HCT116 (cell line): ENCODE measurements around the gene ADAMTSL5. TPM values are rescaled to one million over a fixed set of nuclear protein-coding genes. Genes with fewer than 3 reads are reported as not detected.

Experiments used
- ATAC-seq: fragments of 200-7000 bp; cut with Tn5 transposase; 2 replicates; pipeline ENCODE4 v1.9.1; 2020; ENCODE audit warnings: mild to moderate bottlenecking, moderate library complexity
- BruUV-seq: library from RNA; stranded (reverse); fragments of 400-500 nt; replicated peaks from 2 replicates; lab custom pipeline; 2021; lab: Mats Ljungman, UMichigan
- CTCF ChIA-PET: fragments of 300-600 bp; sonication (Branson Sonifier 250); formaldehyde crosslinking; loops from one replicate; lab custom pipeline; 2021; ENCODE audit warnings: antibody characterized with exemption; lab: Charles Lee
- POLR2A ChIA-PET: fragments of 300-600, 350-600 bp; sonication (Branson Sonifier 250); formaldehyde crosslinking; loops from one replicate; lab custom pipeline; 2021; ENCODE audit warnings: antibody characterized with exemption; lab: Charles Lee
- RAD21 ChIA-PET, 2 experiments: fragments of 300-600 bp; sonication (Branson Sonifier 250); formaldehyde crosslinking; loops; one replicate each; lab custom pipeline; 2023; ENCODE audit warnings: low total read pairs in 2 of 2; ENCODE audit not compliant: uncharacterized antibody in 2 of 2, unreplicated experiment in 2 of 2, low non-redundant PET in 1 of 2; lab: Charles Lee
- DNase-seq: peaks from one replicate; pipeline ENCODE4 v3.0.0-alpha.2; 2010; ENCODE audit warnings: low read depth, low spot score
- H2AFZ ChIP-seq: fragments of 200-600 bp; shearing (Covaris generic), sonication (generic); 2 replicates; pipeline ENCODE4 v1.6.1; 2017; ENCODE audit warnings: low read depth, mixed run types, mixed read lengths, antibody characterized with exemption, low read length; ENCODE audit not compliant: poor library complexity, severe bottlenecking
- H3K27ac ChIP-seq: 2 replicates; pipeline ENCODE4 v1.5.1; 2012; ENCODE audit warnings: low read depth, low read length
- H3K27me3 ChIP-seq: fragments of 200-600 bp; sonication (generic); 2 replicates; pipeline ENCODE4 v1.6.1; 2016; ENCODE audit warnings: mixed run types, low read length, mixed read lengths; ENCODE audit not compliant: insufficient read depth
- H3K36me3 ChIP-seq, 2 experiments: fragments of 200-500 bp in 1 of 2; fragments of 200-600 bp in 1 of 2; sonication (Bioruptor generic) in 1 of 2; sonication (generic) in 1 of 2; 2 replicates each; pipeline versions ENCODE4 v1.5.1 to v1.6.1; 2014 to 2016; ENCODE audit warnings: low read length in 2 of 2, inconsistent platforms in 1 of 2, mixed read lengths in 1 of 2, mixed run types in 1 of 2; ENCODE audit not compliant: insufficient read depth in 2 of 2, control insufficient read depth in 1 of 2
- H3K4me1 ChIP-seq, 2 experiments: fragments of 200-600 bp in 1 of 2; sonication (generic) in 1 of 2; 2 replicates each; pipeline versions ENCODE4 v1.5.1 to v1.6.1; 2012 to 2017; ENCODE audit warnings: low read length in 2 of 2, inconsistent platforms in 1 of 2, mild to moderate bottlenecking in 1 of 2, mixed read lengths in 1 of 2, mixed run types in 1 of 2, moderate library complexity in 1 of 2; ENCODE audit not compliant: insufficient read depth in 2 of 2, control insufficient read depth in 1 of 2
- H3K4me2 ChIP-seq: fragments of 200-600 bp; sonication (generic); 2 replicates; pipeline ENCODE4 v1.6.1; 2017; ENCODE audit warnings: mixed run types, low read length, mixed read lengths
- H3K4me3 ChIP-seq, 2 experiments: fragments of 200-600 bp in 1 of 2; sonication (generic) in 1 of 2; replicated peaks in 1 of 2; 2 replicates each; pipeline ENCODE4 v1.5.1; 2011 to 2016; ENCODE audit warnings: low read length in 2 of 2, control low read depth in 1 of 2, low read depth in 1 of 2, mild to moderate bottlenecking in 1 of 2, mixed read lengths in 1 of 2, mixed run types in 1 of 2
- H3K79me2 ChIP-seq: fragments of 200-600 bp; sonication (generic); 2 replicates; pipeline ENCODE4 v1.6.1; 2017; ENCODE audit warnings: mild to moderate bottlenecking, mixed run types, low read length, moderate library complexity, mixed read lengths; ENCODE audit not compliant: insufficient read depth
- H3K9ac ChIP-seq: fragments of 200-600 bp; sonication (generic); 2 replicates; pipeline ENCODE4 v1.6.1; 2016; ENCODE audit warnings: low read length, mixed read lengths
- H3K9me2 ChIP-seq: fragments of 200-600 bp; sonication (generic), shearing (Covaris generic); 2 replicates; pipeline ENCODE4 v1.6.1; 2017; ENCODE audit warnings: mixed run types, mild to moderate bottlenecking, moderate library complexity; ENCODE audit not compliant: insufficient read depth
- H3K9me3 ChIP-seq, 2 experiments: fragments of 200-500 bp in 1 of 2; fragments of 200-600 bp in 1 of 2; sonication (Bioruptor generic) in 1 of 2; sonication (generic) in 1 of 2; 2 replicates each; pipeline ENCODE4 v1.6.1; 2014 to 2017; ENCODE audit warnings: low read length in 2 of 2, mixed read lengths in 2 of 2, inconsistent platforms in 1 of 2, low read depth in 1 of 2, mild to moderate bottlenecking in 1 of 2, mixed run types in 1 of 2, moderate library complexity in 1 of 2; ENCODE audit not compliant: control insufficient read depth in 1 of 2, insufficient read depth in 1 of 2
- H4K20me1 ChIP-seq: fragments of 200-600 bp; sonication (generic), shearing (Covaris generic); 2 replicates; pipeline ENCODE4 v1.6.1; 2017; ENCODE audit warnings: mixed run types, mild to moderate bottlenecking, moderate library complexity; ENCODE audit not compliant: insufficient read depth
- CBX3 ChIP-seq: IDR thresholded peaks from 2 replicates; pipeline ENCODE4 v1.6.1; 2012; ENCODE audit warnings: low read depth
- CEBPB ChIP-seq: IDR thresholded peaks from 2 replicates; pipeline ENCODE4 v1.6.1; 2012; ENCODE audit warnings: low read depth
- CTCF ChIP-seq, 3 experiments: fragments of 200-600 bp in 1 of 3; sonication (generic) in 1 of 3; IDR thresholded peaks in 2 of 3; conservative IDR thresholded peaks in 1 of 3; 2 replicates each; pipeline ENCODE4 v1.5.1; 2012 to 2017; ENCODE audit warnings: low read depth in 2 of 3, low read length in 2 of 3, antibody characterized with exemption in 1 of 3, borderline replicate concordance in 1 of 3, control low read depth in 1 of 3, mild to moderate bottlenecking in 1 of 3, mixed read lengths in 1 of 3, mixed run types in 1 of 3, moderate library complexity in 1 of 3; ENCODE audit not compliant: insufficient read depth in 1 of 3
- ELF1 ChIP-seq: IDR thresholded peaks from 2 replicates; pipeline ENCODE4 v1.6.1; 2012; ENCODE audit warnings: low read depth, borderline replicate concordance
- EZH2phosphoT487 ChIP-seq: fragments of 200-600 bp; IDR thresholded peaks from 2 replicates; pipeline ENCODE4 v1.6.1; 2018; ENCODE audit warnings: antibody characterized with exemption, borderline replicate concordance
- FOSL1 ChIP-seq: IDR thresholded peaks from 2 replicates; pipeline ENCODE4 v1.6.1; 2012; ENCODE audit warnings: low read depth
- JUND ChIP-seq: IDR thresholded peaks from 2 replicates; pipeline ENCODE4 v1.6.1; 2012
- POLR2A ChIP-seq: IDR thresholded peaks from 2 replicates; pipeline ENCODE4 v1.7.0; 2011; ENCODE audit warnings: borderline replicate concordance; ENCODE audit not compliant: insufficient read depth, insufficient read length; ENCODE audit errors: extremely low read depth
- ZBTB33 ChIP-seq: IDR thresholded peaks from 2 replicates; pipeline ENCODE4 v1.6.1; 2011; ENCODE audit warnings: mild to moderate bottlenecking, low read length, moderate library complexity; ENCODE audit not compliant: insufficient replicate concordance; ENCODE audit errors: extremely low read depth
- ZFX ChIP-seq: fragments of 450-650 bp; IDR thresholded peaks from 2 replicates; pipeline ENCODE4 v1.6.1; 2017
- ZNF274 ChIP-seq: fragments of 200-500 bp; sonication (Bioruptor generic); IDR thresholded peaks from 2 replicates; pipeline ENCODE4 v1.6.1; 2014; ENCODE audit warnings: mild to moderate bottlenecking, low read depth, low read length, inconsistent platforms
- intact Hi-C: fragments of 100-400 bp; cut with micrococcal nuclease; formaldehyde crosslinking; loops from 2 replicates; pipeline ENCODE4 v1.10.0; 2022
- total RNA-seq: library from RNA; stranded (reverse); gene quantifications from one replicate; pipeline ENCODE4 v1.2.1, GENCODE V29; 2021; ENCODE audit not compliant: unreplicated experiment
- TF ChIP-seq, protein P1 (sequence below): IDR thresholded peaks from 2 replicates; pipeline ENCODE4 v1.6.1; 2012; ENCODE audit warnings: low read depth

ADAMTSL5 gene
- total RNA-seq, 1 experiment from 2014 or later, result 24.0 TPM

GRCh38 chr19:1521636-1522035 is 8.8 kb upstream of the ADAMTSL5 start:
- no peaks in the 10 kb centered on the region for H3K4me1 ChIP-seq
- RAD21 ChIA-PET, result no interaction called here
- POLR2A ChIA-PET, result no interaction called here
- no peak overlapping the region for H3K4me2 ChIP-seq
- H3K4me3 ChIP-seq, result no peak overlapping the region
- TF ChIP-seq CBX3 (no peak), POLR2A (no peak)
- TF ChIP-seq, all 23 proteins: peak for 0
- CTCF ChIA-PET, result interaction anchor here (0.5 to 1.2 kb wide), 2 partner anchors 25 to 304 kb away, joined by 4 to 5 read pairs; no protein-coding TSS in a partner anchor
- Histone ChIP-seq H3K9me3 (no peaks in the 10 kb centered on the region), H3K36me3 (no peaks in the 10 kb centered on the region), H3K9me2 (no peaks in the 10 kb centered on the region), H3K79me2 (no peaks in the 10 kb centered on the region), H2AFZ (no peak overlapping the region), H4K20me1 (no peaks in the 10 kb centered on the region), H3K27me3 (no peaks in the 10 kb centered on the region), H3K27ac (no peak overlapping the region), H3K9ac (no peak overlapping the region)
- intact Hi-C loops, result no loop called here
- ATAC-seq, result no peak
- no peak for DNase-seq
- no TSS peak for BruUV-seq

GRCh38 chr19:1520203-1520780 is 7.5 kb upstream of the ADAMTSL5 start:
- H3K27me3 ChIP-seq, result no peaks in the 10 kb centered on the region
- TF ChIP-seq ZFX (no peak), EZH2phosphoT487 (no peak), POLR2A (no peak), JUND (no peak), ZBTB33 (no peak), ELF1 (no peak), ZNF274 (no peak), CTCF (IDR thresholded peaks at IDR 0.05 in 2 of 3, conservative IDR thresholded peaks at IDR 0.05 in 1 of 3; ENCODE audit: borderline replicate concordance in 1 of 3, insufficient read depth in 1 of 3, low read depth in 2 of 3, low read length in 2 of 3) (no peak), CEBPB (no peak), FOSL1 (no peak)
- TF ChIP-seq, protein P1, sequence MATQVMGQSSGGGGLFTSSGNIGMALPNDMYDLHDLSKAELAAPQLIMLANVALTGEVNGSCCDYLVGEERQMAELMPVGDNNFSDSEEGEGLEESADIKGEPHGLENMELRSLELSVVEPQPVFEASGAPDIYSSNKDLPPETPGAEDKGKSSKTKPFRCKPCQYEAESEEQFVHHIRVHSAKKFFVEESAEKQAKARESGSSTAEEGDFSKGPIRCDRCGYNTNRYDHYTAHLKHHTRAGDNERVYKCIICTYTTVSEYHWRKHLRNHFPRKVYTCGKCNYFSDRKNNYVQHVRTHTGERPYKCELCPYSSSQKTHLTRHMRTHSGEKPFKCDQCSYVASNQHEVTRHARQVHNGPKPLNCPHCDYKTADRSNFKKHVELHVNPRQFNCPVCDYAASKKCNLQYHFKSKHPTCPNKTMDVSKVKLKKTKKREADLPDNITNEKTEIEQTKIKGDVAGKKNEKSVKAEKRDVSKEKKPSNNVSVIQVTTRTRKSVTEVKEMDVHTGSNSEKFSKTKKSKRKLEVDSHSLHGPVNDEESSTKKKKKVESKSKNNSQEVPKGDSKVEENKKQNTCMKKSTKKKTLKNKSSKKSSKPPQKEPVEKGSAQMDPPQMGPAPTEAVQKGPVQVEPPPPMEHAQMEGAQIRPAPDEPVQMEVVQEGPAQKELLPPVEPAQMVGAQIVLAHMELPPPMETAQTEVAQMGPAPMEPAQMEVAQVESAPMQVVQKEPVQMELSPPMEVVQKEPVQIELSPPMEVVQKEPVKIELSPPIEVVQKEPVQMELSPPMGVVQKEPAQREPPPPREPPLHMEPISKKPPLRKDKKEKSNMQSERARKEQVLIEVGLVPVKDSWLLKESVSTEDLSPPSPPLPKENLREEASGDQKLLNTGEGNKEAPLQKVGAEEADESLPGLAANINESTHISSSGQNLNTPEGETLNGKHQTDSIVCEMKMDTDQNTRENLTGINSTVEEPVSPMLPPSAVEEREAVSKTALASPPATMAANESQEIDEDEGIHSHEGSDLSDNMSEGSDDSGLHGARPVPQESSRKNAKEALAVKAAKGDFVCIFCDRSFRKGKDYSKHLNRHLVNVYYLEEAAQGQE, result no peak

More at GRCh38 chr19:1520203-1520780, 7.5 kb upstream of the ADAMTSL5 start:
- Histone ChIP-seq H3K9me2 (no peaks in the 10 kb centered on the region), H3K36me3 (no peaks in the 10 kb centered on the region), H2AFZ (no peak overlapping the region), H3K4me1 (no peaks in the 10 kb centered on the region), H3K79me2 (no peaks in the 10 kb centered on the region), H4K20me1 (no peaks in the 10 kb centered on the region), H3K4me2 (no peak overlapping the region), H3K4me3 (no peak overlapping the region), H3K9me3 (no peaks in the 10 kb centered on the region), H3K9ac (no peak overlapping the region), H3K27ac (no peak overlapping the region; the same call in 1 of the 2 replicates)
- CTCF ChIA-PET, result no interaction called here
- intact Hi-C loops, result no loop called here
- ATAC-seq, result no peak
- no peak for DNase-seq
- RAD21 ChIA-PET, result no interaction called here
- POLR2A ChIA-PET, result no interaction called here
- no TSS peak for BruUV-seq
